HG03060 (cell line): ENCODE results near the gene RBM33.

Source experiments
- ATAC-seq: cut with Tn5 transposase; IDR thresholded peaks from one replicate; pipeline ENCODE4 v1.9.1; 2021; ENCODE audit warnings: low read depth, moderate number of reproducible peaks; ENCODE audit not compliant: unreplicated experiment

The RBM33 gene

GRCh38 chr7:155660059-155660757 lies 15.7 kb downstream of the RBM33 start:
- ATAC-seq = peak; percentile 59

GRCh38 chr7:155660758-155661093 lies 16.3 kb downstream of the RBM33 start:
- ATAC-seq = peak; percentile 27

- no peak for ATAC-seq
Measured at GRCh38 chr7:155662343-155663043, 18.0 kb downstream of the RBM33 start.

GRCh38 chr7:155663937-155664336 lies 19.5 kb downstream of the RBM33 start:
- ATAC-seq = no peak

GRCh38 chr7:155665079-155665956 lies 20.9 kb downstream of the RBM33 start:
- ATAC-seq = no peak

- ATAC-seq = no peak
Measured at GRCh38 chr7:155665957-155666287, 21.5 kb downstream of the RBM33 start.

GRCh38 chr7:155667241-155667829 lies 22.9 kb downstream of the RBM33 start:
- no peak for ATAC-seq

GRCh38 chr7:155669717-155670505 lies 25.4 kb downstream of the RBM33 start:
- no peak for ATAC-seq

- no peak for ATAC-seq
Measured at GRCh38 chr7:155670521-155670920, 26.1 kb downstream of the RBM33 start.

GRCh38 chr7:155674556-155674955 lies 30.1 kb downstream of the RBM33 start:
- ATAC-seq = no peak

- peak; percentile 51 for ATAC-seq
Measured at GRCh38 chr7:155676052-155676451, 31.6 kb downstream of the RBM33 start.

- ATAC-seq = no peak
Measured at GRCh38 chr7:155677688-155678087, 33.2 kb downstream of the RBM33 start.

GRCh38 chr7:155680124-155680523 lies 35.7 kb downstream of the RBM33 start:
- no peak for ATAC-seq

- ATAC-seq = no peak
Measured at GRCh38 chr7:155680864-155681263, 36.4 kb downstream of the RBM33 start.

- peak; percentile 48 for ATAC-seq
Measured at GRCh38 chr7:155681663-155682062, 37.2 kb downstream of the RBM33 start.

GRCh38 chr7:155682484-155682883 lies 38.0 kb downstream of the RBM33 start:
- ATAC-seq = no peak

- ATAC-seq = no peak
Measured at GRCh38 chr7:155683098-155683497, 38.6 kb downstream of the RBM33 start.

- no peak for ATAC-seq
Measured at GRCh38 chr7:155683714-155684113, 39.3 kb downstream of the RBM33 start.

GRCh38 chr7:155684543-155684942 lies 40.1 kb downstream of the RBM33 start:
- ATAC-seq = no peak

- no peak for ATAC-seq
Measured at GRCh38 chr7:155685070-155685790, 40.8 kb downstream of the RBM33 start.
